SKM-1 (cell line): ENCODE measurements around the gene TMEM154.
A peak's percentile ranks its signal among the peaks of the same experiment; 100 is the strongest.

Experiments
- DNase-seq: peaks from one replicate; lab custom pipeline; 2025; ENCODE audit not compliant: unreplicated experiment; lab: John Stamatoyannopoulos, UW

The TMEM154 gene

DNA sequence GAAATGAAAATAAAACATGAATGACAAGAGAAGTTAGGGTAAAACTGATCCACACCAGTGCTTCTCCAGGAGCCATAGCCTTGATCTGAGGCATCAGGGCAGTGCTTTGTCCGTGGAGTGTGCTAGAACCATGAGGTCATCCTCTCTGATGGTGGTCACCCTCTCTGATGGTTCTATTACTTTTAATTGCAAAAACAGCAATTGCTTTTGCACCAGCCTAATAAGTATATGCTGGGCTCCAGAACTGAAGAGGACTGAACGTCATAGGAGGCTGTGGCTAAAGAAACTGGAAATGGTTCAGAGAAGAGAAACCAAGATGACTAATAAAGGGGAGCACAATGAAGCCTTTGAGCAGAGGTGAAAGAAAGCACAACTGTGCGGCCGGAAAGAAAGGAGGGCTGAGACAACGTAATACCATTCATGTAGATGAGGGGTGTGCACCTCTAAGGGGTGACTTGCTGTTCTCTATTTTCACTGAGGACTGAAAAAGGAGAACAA lies 17.0 kb upstream of the TMEM154 start:
- DNase-seq, result no peak

DNA sequence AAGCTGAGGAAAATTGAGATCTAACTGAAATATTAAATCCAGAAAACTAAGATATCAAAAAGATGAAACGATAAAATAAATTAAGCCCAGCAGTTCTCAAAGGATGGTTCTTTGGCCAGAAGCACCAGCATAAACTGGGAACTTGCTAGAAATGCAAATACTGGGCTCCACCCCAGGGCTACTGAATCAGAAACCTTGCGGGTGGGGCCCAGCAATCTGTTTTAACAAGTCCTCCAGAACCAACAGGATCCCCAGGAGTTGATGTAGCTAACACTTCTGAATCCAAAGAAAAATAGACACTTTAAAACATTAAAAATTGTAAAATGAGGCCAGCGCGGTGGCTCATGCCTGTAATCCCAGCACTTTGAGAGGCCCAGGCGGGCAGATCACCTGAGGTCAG lies 14.1 kb upstream of the TMEM154 start:
- DNase-seq, result no peak

GRCh38 chr4:152691761-152692160 lies 12.0 kb upstream of the TMEM154 start:
- DNase-seq, result no peak

- DNase-seq, result no peak
Measured at GRCh38 chr4:152690706-152691651, 11.2 kb upstream of the TMEM154 start.

- DNase-seq, result peak; percentile 22
Measured at GRCh38 chr4:152689615-152690501, 10.1 kb upstream of the TMEM154 start.

DNA sequence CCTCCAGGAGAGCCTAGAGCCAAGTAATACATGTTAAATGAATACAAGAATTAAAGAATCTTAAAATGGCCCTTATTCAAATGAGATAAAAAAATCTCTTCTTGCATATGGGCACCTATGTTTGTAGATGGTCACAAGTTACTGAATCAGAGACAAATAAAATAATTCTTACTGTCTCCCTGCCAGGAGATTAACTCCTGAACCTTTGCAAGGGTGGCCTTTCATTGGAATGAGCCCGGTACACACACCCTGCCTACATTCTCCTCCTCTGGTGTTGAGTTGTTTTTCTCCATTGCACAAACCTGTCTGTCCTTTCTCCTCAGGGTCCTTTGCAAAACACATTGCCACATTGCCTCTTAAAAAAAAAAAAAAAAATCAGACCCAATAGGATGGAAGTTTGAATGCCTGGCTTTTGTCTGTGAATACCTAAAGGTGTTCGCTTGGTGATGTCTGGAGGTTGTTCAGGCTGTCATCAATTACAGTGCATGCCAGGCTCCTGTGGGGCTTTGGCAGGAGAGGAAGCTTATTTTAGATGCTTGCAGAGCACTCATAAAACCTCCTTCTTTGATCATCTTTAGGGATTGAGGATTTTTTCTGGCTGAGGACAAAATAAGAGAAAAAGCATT lies 8.3 kb upstream of the TMEM154 start:
- no peak for DNase-seq

GRCh38 chr4:152686452-152687013 lies 6.7 kb upstream of the TMEM154 start:
- DNase-seq, result no peak

GRCh38 chr4:152684587-152684986 lies 4.8 kb upstream of the TMEM154 start:
- no peak for DNase-seq

DNA sequence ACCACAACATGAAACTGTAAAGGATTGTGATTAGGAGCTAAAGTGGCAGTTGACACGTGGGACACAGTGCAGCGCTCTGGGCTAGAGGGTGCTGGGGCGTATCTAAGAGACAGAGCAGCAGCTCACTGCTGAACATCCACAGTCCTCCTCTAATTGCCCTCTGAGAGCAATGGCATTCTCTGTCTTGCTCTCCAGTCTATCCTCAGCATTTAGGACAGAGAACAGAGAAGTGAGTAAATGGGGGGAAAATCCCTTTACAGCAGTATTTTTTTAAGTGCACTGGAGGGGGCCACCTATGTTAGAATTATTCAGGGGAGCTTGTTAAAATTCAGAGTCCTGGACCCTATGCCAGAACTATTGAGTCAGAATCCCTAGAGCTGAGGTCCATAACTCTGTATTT lies 4.2 kb upstream of the TMEM154 start:
- DNase-seq, result no peak

- DNase-seq, result no peak
Measured at GRCh38 chr4:152682143-152682941, 2.5 kb upstream of the TMEM154 start.

DNA sequence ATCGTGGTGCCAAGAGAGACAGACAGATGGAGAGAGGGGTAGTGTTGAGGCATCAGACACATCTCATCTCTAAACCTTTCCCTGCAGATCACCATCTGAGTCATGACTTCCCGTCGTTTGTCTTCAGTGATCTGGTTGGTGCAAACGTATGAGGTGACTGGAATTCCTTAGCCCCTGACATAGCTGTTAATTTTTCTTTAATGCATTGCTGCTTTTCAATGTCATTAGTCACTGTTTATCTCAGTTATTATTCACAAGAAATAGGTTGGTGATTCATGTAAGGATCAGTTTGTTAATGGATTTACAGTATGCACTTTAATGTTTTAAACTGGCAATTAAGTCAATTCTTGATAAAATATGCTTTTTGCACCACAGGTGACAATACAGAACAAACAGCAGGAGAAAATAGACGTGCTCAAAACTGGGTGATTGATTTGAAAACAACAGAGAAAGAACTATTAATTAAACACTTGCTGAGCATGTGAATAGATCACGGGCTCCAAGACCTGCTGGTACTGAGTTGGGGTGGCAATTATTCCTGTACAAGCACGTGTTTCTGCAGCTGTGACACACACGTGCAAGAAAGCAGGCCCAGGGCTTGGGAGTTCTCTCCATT lies 1.3 kb upstream of the TMEM154 start:
- DNase-seq, result no peak

GRCh38 chr4:152678841-152679240 lies 956 bp downstream of the TMEM154 start:
- DNase-seq, result no peak

DNA sequence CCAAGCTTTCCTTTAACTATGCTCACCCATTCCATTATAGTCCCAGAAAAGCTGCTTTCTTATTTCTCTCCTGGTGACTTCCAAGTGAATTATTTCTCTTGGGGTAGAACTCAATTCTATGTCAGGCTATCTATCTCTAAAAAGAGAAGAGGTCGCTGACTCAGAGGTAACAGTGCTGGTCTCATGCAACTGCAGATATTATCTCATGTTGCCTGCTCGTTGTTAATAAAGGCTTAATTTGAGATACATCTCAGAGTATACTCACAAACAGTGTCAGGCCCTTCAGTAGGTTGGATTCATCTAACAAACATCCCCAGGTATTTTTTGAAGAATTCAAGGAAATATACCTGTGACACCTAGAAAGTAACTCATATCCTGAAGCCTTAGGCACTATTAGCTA lies 2.7 kb downstream of the TMEM154 start:
- DNase-seq, result no peak

GRCh38 chr4:152676052-152676854 lies 3.5 kb downstream of the TMEM154 start:
- no peak for DNase-seq

DNA sequence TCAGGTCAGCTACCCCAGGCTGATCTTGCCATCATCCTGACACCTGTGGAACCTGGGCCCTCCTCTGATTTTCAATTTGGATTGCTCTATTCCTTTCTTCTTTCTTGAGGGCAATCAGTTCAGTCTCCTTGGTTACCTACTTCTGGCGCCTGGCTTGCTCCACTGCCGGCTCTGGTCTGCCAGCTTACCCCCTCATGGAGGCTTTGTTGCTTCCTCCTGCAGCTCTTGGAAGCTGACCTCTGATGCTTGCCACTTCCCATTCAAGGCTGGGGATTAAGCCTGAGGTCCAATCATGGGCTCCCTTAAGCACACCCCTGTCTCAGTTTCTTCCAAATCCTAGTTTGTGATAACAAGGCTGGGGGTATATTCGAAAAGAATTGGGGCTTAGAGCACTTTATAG lies 5.4 kb downstream of the TMEM154 start:
- no peak for DNase-seq

- no peak for DNase-seq
Measured at GRCh38 chr4:152673489-152673888, 6.3 kb downstream of the TMEM154 start.

DNA sequence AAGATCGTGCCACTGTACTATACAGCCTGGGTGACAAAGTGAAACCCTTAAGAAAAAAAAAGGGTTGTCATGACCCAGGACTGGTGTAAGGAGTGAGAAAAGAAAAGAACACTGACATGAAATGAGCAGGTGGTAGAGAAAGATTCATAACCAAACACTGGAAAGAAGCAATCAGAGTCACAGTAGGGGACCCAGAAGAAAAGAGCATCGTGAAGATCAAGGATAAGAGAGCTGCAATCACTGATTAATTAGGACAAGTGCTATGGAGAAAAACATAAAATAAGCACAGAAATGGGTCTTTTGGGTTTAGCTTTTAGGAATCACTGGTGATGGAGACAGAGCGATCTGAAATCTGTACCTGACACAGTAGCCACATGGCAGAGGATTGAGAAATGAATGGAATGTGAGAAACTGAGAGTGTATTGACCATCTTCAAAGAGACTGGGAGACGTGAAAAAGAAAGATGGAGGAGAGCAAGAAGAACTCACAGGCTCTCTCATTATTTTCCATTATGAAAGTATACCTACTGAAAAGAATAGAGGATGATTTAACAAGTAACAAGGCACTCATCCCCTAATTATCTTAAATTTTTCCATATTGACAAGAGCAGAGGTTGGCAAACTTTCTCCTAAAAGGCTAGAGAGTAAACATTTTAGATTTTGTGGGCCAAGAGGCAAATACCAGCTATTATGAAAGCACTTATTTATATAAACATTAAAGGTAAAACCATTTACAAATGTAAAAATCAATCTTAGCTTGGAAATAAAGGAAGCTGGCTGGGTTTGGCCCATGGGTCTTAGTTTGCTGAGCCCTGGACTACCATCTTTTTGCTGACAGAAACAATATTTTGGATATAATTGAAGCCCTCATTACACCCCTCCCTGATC lies 7.3 kb downstream of the TMEM154 start:
- DNase-seq, result no peak
